A549 (cell line): ENCODE data around the gene ITFG2.

ENCODE experiments used
- CEBPB ChIP-seq, 2 experiments: fragments of >200 bp in 1 of 2; sonication (Bioruptor Twin) in 1 of 2; formaldehyde crosslinking in 1 of 2; IDR thresholded peaks; 2 replicates each; pipeline ENCODE4 v1.6.1; 2012 to 2016
- CHD2 ChIP-seq: fragments of 150-350 bp; IDR thresholded peaks from 2 replicates; pipeline ENCODE4 v1.6.1; 2014; ENCODE audit warnings: low read length; ENCODE audit not compliant: partially characterized antibody
- CTCF ChIP-seq: fragments of >200 bp; sonication (Bioruptor Twin); formaldehyde crosslinking; IDR thresholded peaks from 3 replicates; pipeline ENCODE4 v1.5.1; 2016
- E2F6 ChIP-seq: IDR thresholded peaks from 2 replicates; pipeline ENCODE4 v1.6.1; 2012; ENCODE audit warnings: low read depth, borderline replicate concordance
- HOXA7 ChIP-seq: fragments of 250-450 bp; sonication (Bioruptor Pico); IDR thresholded peaks from 2 replicates; pipeline ENCODE4 v1.5.0; 2020; ENCODE audit warnings: mild to moderate bottlenecking, moderate library complexity
- MAZ ChIP-seq: fragments of 150-350 bp; IDR thresholded peaks from 2 replicates; pipeline ENCODE4 v1.6.1; 2014; ENCODE audit warnings: antibody characterized with exemption, low read depth, low read length, borderline replicate concordance
- PBX3 ChIP-seq: IDR thresholded peaks from 2 replicates; pipeline ENCODE4 v1.6.1; 2012
- PHF8 ChIP-seq: fragments of 200-600 bp; sonication (generic); IDR thresholded peaks from 2 replicates; pipeline ENCODE4 v1.6.1; 2016; ENCODE audit warnings: low read depth, mild to moderate bottlenecking, antibody characterized with exemption, moderate library complexity, borderline replicate concordance
- POLR2A ChIP-seq: IDR thresholded peaks from 2 replicates; pipeline ENCODE4 v1.6.1; 2012; ENCODE audit warnings: mild to moderate bottlenecking, low read length
- REST ChIP-seq: fragments of 200-600 bp; sonication (generic); IDR thresholded peaks from 2 replicates; pipeline ENCODE4 v1.6.1; 2016; ENCODE audit warnings: antibody characterized with exemption, mild to moderate bottlenecking, moderate library complexity
- RFX5 ChIP-seq: fragments of 450-650 bp; IDR thresholded peaks from 2 replicates; pipeline ENCODE4 v1.7.1; 2014; ENCODE audit warnings: antibody characterized with exemption, mild to moderate bottlenecking, moderate library complexity

- no peak for TF ChIP-seq POLR2A
- no peak for TF ChIP-seq CTCF
- no peak for TF ChIP-seq RFX5
- TF ChIP-seq REST: no peak
- TF ChIP-seq CHD2: no peak
- TF ChIP-seq PBX3: no peak
- no peak for TF ChIP-seq MAZ
- TF ChIP-seq E2F6: no peak
- no peak for TF ChIP-seq HOXA7
- TF ChIP-seq CEBPB (IDR thresholded peaks at IDR 0.05): no peak
- TF ChIP-seq PHF8: no peak
Measured at GRCh38 chr12:2819810-2820209, 7.3 kb downstream of the ITFG2 start.
